IPS-NIHi7 (cell line): ENCODE results near the gene LIME1.
"Not testable (repeated sequence)": the region's sequence is repeated elsewhere in the genome, so short reads cannot be mapped to it uniquely, and the experiment has no call there.

Source experiments
- DNase-seq: peaks from one replicate; pipeline ENCODE4 v3.0.0; 2012; ENCODE audit warnings: mixed read lengths; ENCODE audit errors: extremely low spot score

The LIME1 gene

GRCh38 chr20:63707558-63708300, 28.7 kb upstream of the LIME1 start, which contains the start of the genes ARFRP1 and ZGPAT:
Gene ARFRP1 (minus strand): TSS chr20:63707976. CDS start chr20:63707091, 885 bp downstream.
Gene ZGPAT (plus strand): TSS chr20:63708039. CDS start chr20:63708581, 542 bp downstream.
- peak; percentile 95 for DNase-seq

GRCh38 chr20:63708301-63709148, 27.9 kb upstream of the LIME1 start:
- peak; percentile 16 for DNase-seq

- no peak for DNase-seq
Observed at GRCh38 chr20:63709149-63709527, 27.3 kb upstream of the LIME1 start.

- DNase-seq = no peak
Observed at GRCh38 chr20:63711085-63711645, 25.3 kb upstream of the LIME1 start.

GRCh38 chr20:63712191-63712590, 24.3 kb upstream of the LIME1 start:
- DNase-seq = no peak

- DNase-seq = no peak
Observed at GRCh38 chr20:63714858-63715257, 21.6 kb upstream of the LIME1 start.

GRCh38 chr20:63718996-63719395, 17.5 kb upstream of the LIME1 start:
- DNase-seq = no peak

GRCh38 chr20:63722967-63723622, 13.4 kb upstream of the LIME1 start:
- DNase-seq = not testable (repeated sequence)

- not testable (repeated sequence) for DNase-seq
Observed at GRCh38 chr20:63730189-63730733, 6.2 kb upstream of the LIME1 start.

GRCh38 chr20:63731410-63731809, 5.1 kb upstream of the LIME1 start:
- no peak for DNase-seq

GRCh38 chr20:63732118-63733095, 4.1 kb upstream of the LIME1 start:
- no peak for DNase-seq

- DNase-seq = no peak
Observed at GRCh38 chr20:63733117-63733516, 3.3 kb upstream of the LIME1 start.

GRCh38 chr20:63733579-63734081, 2.8 kb upstream of the LIME1 start:
- no peak for DNase-seq

GRCh38 chr20:63734111-63734945, 2.1 kb upstream of the LIME1 start:
- DNase-seq = no peak

GRCh38 chr20:63734946-63735858, 1.3 kb upstream of the LIME1 start:
- no peak for DNase-seq

GRCh38 chr20:63736893-63737694, 630 bp downstream of the LIME1 start:
- peak; percentile 59 for DNase-seq

- no peak for DNase-seq
Observed at GRCh38 chr20:63737695-63737944, 1.2 kb downstream of the LIME1 start.
